Uterus (tissue), 4 donors: ENCODE data around the gene ULK4. TPM values are rescaled to one million over a fixed set of nuclear protein-coding genes. Genes with fewer than 3 reads are reported as not detected.
"Not testable (repeated sequence)": the region's sequence is repeated elsewhere in the genome, so short reads cannot be mapped to it uniquely, and the experiment has no call there.

Experiments
- DNase-seq, 2 donors: peaks; one replicate each; pipeline ENCODE4 v3.0.0-alpha.2; 2019 to 2020
- H3K27ac ChIP-seq, 2 donors: fragments of 200-600 bp; sonication (generic); 1 replicate in 1 of 2; 2 replicates in 1 of 2; pipeline ENCODE4 v1.5.1; 2016 to 2018
- H3K27me3 ChIP-seq, 2 donors: fragments of 200-600 bp; sonication (generic); one replicate each; pipeline ENCODE4 v1.5.1; 2018 to 2019; ENCODE audit warnings: control low read depth in 1 of 2
- H3K36me3 ChIP-seq, 2 donors: fragments of 200-600 bp; sonication (generic); one replicate each; pipeline ENCODE4 v1.5.1; 2019; ENCODE audit warnings: control low read depth in 1 of 2
- H3K4me1 ChIP-seq, 2 donors: fragments of 200-600 bp; sonication (generic); one replicate each; pipeline ENCODE4 v1.5.1; 2018 to 2019; ENCODE audit warnings: control low read depth in 1 of 2
- H3K4me3 ChIP-seq, 2 donors: fragments of 200-600 bp; sonication (generic); 1 replicate in 1 of 2; 2 replicates in 1 of 2; pipeline ENCODE4 v1.5.1; 2018 to 2019; ENCODE audit warnings: mild to moderate bottlenecking in 1 of 2
- H3K9me3 ChIP-seq, 2 donors: fragments of 200-600 bp; sonication (generic); one replicate each; pipeline ENCODE4 v1.5.1; 2019; ENCODE audit warnings: control low read depth in 1 of 2
- POLR2A ChIP-seq, 2 donors: fragments of 450-650 bp; IDR thresholded peaks; one replicate each; pipeline ENCODE4 v1.6.1; 2016; ENCODE audit warnings: antibody characterized with exemption in 2 of 2, mild to moderate bottlenecking in 1 of 2, moderate library complexity in 1 of 2
- intact Hi-C: fragments of 100-400 bp; cut with DNase I; formaldehyde crosslinking; loops from one replicate; pipeline ENCODE4 v1.15.1; 2023; ENCODE audit warnings: low total_unique reads
- total RNA-seq, 4 donors: library from RNA; depleted of rRNA in 3 of 4; stranded (reverse); fragments of >200 nt in 3 of 4; gene quantifications; one replicate each; pipeline versions ENCODE4 v1.1.0 to v1.2.4, GENCODE V29; 2014 to 2023
- TF ChIP-seq, protein P1 (sequence below), 4 experiments: fragments of 200-600 bp in 2 of 4; fragments of 450-650 bp in 2 of 4; sonication (generic) in 2 of 4; IDR thresholded peaks; one replicate each; pipeline ENCODE4 v1.5.1; 2016 to 2019; ENCODE audit warnings: antibody characterized with exemption in 4 of 4, mild to moderate bottlenecking in 2 of 4, moderate library complexity in 1 of 4
- donor health status: DM: yes; HTN: yes; CAD: no.

The ULK4 gene
- total RNA-seq, 4 donors from 2014 or later = 8.7 to 118 (median 26.1) TPM

DNA sequence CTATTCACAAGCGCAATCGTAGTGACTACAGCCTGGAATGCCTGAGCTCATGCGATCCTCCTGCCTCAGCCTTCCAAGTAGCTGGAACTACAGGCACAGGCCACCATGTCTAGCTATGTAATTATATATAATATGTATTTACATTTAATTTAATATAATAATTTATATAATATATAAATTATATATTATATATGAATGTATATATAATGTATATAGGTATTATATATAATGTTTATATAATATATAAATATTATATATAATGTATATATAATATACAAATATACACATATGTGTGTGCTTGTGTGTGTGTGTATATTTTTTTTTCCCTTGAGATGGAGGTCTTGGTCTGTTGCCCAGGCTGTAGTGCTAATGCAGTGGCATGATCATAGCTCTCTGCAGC is 27.6 kb upstream of the ULK4 start:
- intact Hi-C loops = no loop called here
- no peak for TF ChIP-seq POLR2A (IDR thresholded peaks at IDR 0.05)
- TF ChIP-seq, protein P1, sequence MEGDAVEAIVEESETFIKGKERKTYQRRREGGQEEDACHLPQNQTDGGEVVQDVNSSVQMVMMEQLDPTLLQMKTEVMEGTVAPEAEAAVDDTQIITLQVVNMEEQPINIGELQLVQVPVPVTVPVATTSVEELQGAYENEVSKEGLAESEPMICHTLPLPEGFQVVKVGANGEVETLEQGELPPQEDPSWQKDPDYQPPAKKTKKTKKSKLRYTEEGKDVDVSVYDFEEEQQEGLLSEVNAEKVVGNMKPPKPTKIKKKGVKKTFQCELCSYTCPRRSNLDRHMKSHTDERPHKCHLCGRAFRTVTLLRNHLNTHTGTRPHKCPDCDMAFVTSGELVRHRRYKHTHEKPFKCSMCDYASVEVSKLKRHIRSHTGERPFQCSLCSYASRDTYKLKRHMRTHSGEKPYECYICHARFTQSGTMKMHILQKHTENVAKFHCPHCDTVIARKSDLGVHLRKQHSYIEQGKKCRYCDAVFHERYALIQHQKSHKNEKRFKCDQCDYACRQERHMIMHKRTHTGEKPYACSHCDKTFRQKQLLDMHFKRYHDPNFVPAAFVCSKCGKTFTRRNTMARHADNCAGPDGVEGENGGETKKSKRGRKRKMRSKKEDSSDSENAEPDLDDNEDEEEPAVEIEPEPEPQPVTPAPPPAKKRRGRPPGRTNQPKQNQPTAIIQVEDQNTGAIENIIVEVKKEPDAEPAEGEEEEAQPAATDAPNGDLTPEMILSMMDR (IDR thresholded peaks at IDR 0.05) = no peak
- Histone ChIP-seq H3K27ac (no peak overlapping the region), H3K4me3 (no peak overlapping the region), H3K27me3 (no peaks in the 10 kb centered on the region), H3K36me3 (no peaks in the 10 kb centered on the region), H3K9me3 (no peaks in the 10 kb centered on the region), H3K4me1 (no peaks in the 10 kb centered on the region)
- no peak for DNase-seq

DNA sequence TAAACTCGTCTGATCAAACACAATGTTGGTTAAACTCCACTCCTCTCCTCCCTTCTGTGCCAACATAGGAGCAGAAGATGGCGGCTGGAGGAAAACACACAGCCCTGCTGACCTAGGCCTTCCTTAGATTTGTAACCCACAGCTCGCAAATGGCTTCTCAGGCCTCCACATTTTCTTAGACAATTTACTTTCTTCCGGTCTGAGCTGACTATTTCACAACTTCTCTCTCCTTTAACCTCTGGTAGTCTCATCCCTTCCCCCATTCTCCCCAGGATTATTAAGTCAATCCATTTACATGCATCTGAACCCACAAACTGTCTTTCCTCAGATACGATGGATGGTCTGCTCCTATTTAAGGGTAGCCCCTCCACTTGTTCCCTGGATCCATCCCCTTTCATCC is 25.7 kb upstream of the ULK4 start:
- no peaks in the 10 kb centered on the region for H3K36me3 ChIP-seq
- intact Hi-C loops = no loop called here
- DNase-seq = no peak
- H3K9me3 ChIP-seq = no peaks in the 10 kb centered on the region
- H3K27me3 ChIP-seq = no peaks in the 10 kb centered on the region
- TF ChIP-seq, protein P1 (IDR thresholded peaks at IDR 0.05) = no peak
- no peak for TF ChIP-seq POLR2A (IDR thresholded peaks at IDR 0.05)
- no peak overlapping the region for H3K27ac ChIP-seq
- H3K4me3 ChIP-seq = no peak overlapping the region
- H3K4me1 ChIP-seq = no peaks in the 10 kb centered on the region

DNA sequence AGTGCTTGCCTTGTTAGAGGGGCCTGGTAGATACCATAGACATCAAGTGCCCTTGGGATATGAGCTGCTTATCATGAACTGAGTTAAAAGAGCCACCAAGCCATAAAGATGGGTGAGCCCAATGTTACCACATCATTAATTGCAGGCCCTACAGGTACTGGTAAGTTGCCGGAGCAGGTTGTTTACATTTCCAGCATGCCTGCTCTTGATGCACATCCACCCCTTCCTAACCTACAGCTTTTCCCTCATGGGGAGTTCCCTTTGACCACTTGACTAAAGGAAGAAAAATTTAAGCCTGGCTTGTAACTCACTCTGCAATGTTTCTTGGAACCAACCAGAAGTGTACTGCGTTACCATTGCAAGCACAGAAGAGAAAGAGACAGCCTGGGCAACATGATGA is 24.7 kb upstream of the ULK4 start:
- intact Hi-C loops = no loop called here
- Histone ChIP-seq H3K4me3 (no peak overlapping the region), H3K27me3 (no peaks in the 10 kb centered on the region)

DNA sequence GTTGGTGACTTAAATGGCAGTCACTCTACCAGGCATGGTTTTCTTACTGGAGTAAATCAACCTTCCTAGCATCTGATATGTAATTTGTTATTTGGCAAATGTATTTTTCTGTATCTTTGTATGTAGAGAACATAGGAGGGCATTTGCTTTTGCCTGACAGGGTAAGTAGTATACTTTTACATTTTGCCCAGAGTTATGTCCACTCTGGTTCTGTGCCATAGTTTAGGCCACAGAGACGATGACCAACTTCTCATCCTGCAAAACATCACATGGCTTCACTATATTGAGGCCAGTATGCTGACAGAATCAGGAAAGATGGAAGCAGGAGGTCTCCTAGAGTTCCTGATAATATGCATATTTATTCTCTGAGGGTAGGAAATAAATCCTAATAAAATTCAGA is 23.1 kb upstream of the ULK4 start:
- Histone ChIP-seq H3K4me3 (no peak overlapping the region), H3K9me3 (no peaks in the 10 kb centered on the region), H3K36me3 (no peaks in the 10 kb centered on the region), H3K27ac (no peak overlapping the region), H3K4me1 (no peaks in the 10 kb centered on the region), H3K27me3 (no peaks in the 10 kb centered on the region)
- no peak for DNase-seq
- TF ChIP-seq, protein P1 (IDR thresholded peaks at IDR 0.05) = no peak
- TF ChIP-seq POLR2A (IDR thresholded peaks at IDR 0.05) = no peak
- intact Hi-C loops = no loop called here

More for the DNA sequence above, 24.7 kb upstream of the ULK4 start:
- Histone ChIP-seq H3K27ac (no peak overlapping the region), H3K9me3 (no peaks in the 10 kb centered on the region), H3K36me3 (no peaks in the 10 kb centered on the region), H3K4me1 (no peaks in the 10 kb centered on the region)
- TF ChIP-seq POLR2A (IDR thresholded peaks at IDR 0.05) = no peak
- TF ChIP-seq, protein P1 (IDR thresholded peaks at IDR 0.05) = no peak
- no peak for DNase-seq

DNA sequence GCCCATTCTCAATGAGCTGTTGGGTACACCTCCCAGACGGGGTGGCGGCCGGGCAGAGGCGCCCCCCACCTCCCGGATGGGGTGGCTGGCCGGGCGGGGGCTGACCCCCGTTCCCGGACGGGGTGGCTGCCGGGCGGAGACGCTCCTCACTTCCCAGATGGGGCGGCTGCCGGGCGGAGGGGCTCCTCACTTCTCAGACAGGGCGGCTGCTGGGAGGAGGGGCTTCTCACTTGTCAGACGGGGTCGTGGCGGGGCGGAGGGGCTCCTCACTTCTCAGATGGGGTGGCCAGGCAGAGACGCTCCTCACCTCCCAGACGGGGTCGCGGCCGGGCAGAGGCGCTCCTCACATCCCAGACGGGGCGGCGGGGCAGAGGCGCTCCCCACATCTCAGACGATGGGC is 21.2 kb upstream of the ULK4 start:
- H3K4me3 ChIP-seq, H3K27me3 ChIP-seq, H3K9me3 ChIP-seq, DNase-seq, H3K27ac ChIP-seq, intact Hi-C loops, H3K4me1 ChIP-seq, H3K36me3 ChIP-seq: not testable (repeated sequence)

DNA sequence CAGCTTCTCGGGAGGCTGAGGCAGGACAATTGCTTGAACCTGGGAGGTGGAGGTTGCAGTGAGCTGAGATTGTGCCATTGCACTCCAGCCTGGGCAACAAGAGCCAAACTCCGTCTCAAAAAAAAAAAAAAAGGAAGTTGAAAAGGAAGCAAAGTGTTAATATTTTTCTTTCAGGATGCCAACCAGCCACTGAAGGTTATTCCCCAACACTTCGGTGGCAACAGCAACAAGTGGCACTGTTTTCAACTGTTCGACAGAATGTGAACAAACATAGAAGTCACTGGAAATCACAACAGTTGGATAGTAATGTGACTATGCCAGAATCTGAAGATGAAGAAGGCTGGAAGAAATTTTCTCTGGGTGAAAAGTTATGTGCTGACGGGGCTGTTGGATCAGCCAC is 15.5 kb upstream of the ULK4 start:
- H3K27ac ChIP-seq, H3K4me1 ChIP-seq, DNase-seq, H3K4me3 ChIP-seq, H3K27me3 ChIP-seq, H3K9me3 ChIP-seq, H3K36me3 ChIP-seq, intact Hi-C loops: not testable (repeated sequence)
